Measurements from ENCODE around the gene PYGB.
"Not testable (repeated sequence)": the region's sequence is repeated elsewhere in the genome, so short reads cannot be mapped to it uniquely, and the experiment has no call there.

PYGB gene

GRCh38 chr20:25249198-25249931, 1.5 kb downstream of the PYGB start:
- DNase-seq: peak in 1 of 4 experiments; percentile 13

- DNase-seq: no peak
Measured at GRCh38 chr20:25250508-25250907, 2.6 kb downstream of the PYGB start.

DNA sequence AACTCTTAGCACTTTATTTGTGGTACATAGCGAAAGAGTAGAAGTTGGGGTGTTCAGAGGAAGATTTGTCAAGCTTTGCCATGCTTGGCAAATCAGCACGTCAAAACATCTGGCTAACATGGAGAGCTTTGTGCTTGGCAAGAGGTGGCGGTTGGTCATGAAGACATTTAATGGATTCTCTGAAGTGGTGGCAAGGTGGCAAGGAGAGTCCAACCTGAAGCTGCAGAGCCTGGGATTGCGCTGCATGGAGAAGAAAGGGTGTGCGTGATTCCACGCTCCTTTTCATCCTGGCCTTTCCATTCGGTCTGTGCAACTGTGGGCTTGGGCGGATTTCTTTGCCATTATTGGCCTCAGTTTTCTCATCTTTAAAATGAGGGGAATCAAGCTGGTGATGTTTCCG, 3.1 kb downstream of the PYGB start:
- no peak for DNase-seq

DNA sequence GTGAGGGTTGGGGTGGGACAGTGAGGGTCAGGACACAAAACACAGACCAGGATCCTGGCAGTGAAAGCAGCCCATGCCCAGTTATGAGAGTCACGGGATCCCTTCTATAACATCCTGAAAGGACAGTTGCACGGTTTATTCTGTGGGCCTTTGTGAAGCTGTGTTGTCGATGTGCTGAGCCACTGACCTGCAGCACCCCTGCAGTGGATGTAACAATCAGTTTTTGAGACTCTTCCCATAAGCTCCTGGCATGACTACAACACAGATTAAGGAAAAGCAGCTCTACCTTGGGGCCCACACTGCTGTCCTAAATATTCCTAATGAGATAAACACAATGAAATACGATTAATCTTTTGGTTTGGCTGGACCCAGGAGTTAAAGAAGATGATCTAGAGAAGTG, 3.7 kb downstream of the PYGB start:
- no peak for DNase-seq

DNA sequence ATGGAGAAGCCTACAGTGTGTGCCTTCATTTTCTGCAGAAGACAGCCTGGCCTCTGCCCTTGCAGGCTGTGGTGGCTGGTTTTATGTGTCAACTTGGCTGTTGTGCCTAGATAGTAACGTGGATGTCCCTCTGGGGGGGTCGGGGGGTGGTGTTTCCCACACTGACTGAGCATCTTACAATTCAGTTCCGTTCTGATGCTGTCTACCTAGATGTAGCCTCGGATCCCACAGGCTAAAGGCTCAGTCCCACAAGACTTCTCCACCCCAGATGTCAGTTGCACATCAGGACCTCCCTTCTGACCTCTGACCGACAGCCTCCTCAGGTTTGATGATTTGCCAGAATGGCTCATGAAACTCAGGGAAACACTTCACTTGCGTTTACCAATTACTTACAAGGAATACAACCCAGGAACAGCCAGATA, 4.4 kb downstream of the PYGB start:
- DNase-seq: no peak

GRCh38 chr20:25252686-25253421, 5.0 kb downstream of the PYGB start:
- no peak for DNase-seq

GRCh38 chr20:25253606-25254275, 5.9 kb downstream of the PYGB start:
- peak; percentile 42 to 74 (median 64) for DNase-seq

DNA sequence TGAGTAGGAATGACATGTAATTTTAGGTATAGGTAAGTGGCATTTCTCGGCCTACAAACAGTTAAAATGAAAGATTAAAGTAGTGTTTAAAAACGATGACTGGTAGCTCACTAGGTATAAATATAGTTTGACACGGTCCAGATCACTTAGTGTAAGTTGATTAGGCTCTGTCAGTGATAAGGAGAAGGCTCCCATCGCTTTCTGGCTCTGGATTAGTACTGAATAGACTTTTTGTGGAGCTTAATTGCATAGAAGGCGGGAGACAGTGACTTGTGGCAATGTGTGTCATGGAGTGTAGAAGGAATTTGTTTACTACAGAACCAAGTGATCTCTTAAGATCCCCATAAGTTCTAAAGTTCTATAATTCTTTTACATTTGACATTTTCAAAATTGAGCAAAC, 6.7 kb downstream of the PYGB start:
- no peak for DNase-seq

- DNase-seq: peak in 3 of 4 experiments; percentile 26 to 28 (median 26)
Measured at GRCh38 chr20:25254986-25255680, 7.2 kb downstream of the PYGB start.

GRCh38 chr20:25256226-25256859, 8.5 kb downstream of the PYGB start:
- no peak for DNase-seq

- no peak for DNase-seq
Measured at GRCh38 chr20:25257130-25257529, 9.2 kb downstream of the PYGB start.

- DNase-seq: no peak
Measured at GRCh38 chr20:25257756-25258475, 10.0 kb downstream of the PYGB start.

GRCh38 chr20:25258476-25258805, 10.6 kb downstream of the PYGB start:
- no peak for DNase-seq

- DNase-seq: no peak
Measured at GRCh38 chr20:25258828-25259227, 10.9 kb downstream of the PYGB start.

DNA sequence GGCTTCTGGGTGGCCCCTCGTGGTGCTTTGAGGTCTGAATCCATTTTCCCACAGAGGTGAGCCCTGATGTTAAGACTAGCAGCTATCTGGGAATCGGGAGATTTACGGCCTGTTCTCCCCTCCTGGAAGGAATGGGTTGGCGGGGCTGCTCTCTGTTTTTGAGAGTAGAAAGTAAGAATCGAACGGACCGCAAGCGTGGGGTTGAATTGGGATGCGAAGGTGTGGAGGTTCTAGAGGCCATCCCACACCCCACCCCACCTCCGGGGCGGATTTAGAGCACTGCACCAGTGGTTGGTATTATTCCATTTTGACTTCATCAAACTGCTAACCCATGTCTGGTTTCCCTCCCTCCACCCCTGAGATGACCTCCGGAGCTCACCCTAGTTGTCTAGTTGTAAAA, 11.5 kb downstream of the PYGB start:
- DNase-seq: no peak

DNA sequence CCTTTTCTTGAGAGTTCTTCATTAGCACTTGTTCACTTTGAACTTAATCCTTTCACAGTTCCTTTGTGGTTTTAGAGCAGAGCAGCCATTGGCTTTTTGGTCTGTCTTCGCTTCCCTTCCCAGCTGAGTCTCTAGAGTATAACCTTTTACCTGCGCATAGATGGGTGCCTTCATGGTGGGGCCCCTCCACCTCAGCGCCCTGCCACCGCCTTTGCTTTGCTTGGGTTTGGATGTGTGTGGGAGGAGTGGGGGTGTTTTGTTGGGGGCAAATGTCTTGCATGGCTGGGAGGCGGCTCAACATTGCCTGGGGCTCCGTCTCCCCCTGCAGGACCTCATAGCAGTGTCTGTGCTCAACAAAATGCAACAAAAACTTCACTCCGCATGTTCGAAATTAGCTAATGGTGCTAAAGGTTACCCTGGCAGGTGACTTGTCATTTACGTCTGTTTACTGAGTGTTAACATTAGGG, 11.9 kb downstream of the PYGB start:
- no peak for DNase-seq

DNA sequence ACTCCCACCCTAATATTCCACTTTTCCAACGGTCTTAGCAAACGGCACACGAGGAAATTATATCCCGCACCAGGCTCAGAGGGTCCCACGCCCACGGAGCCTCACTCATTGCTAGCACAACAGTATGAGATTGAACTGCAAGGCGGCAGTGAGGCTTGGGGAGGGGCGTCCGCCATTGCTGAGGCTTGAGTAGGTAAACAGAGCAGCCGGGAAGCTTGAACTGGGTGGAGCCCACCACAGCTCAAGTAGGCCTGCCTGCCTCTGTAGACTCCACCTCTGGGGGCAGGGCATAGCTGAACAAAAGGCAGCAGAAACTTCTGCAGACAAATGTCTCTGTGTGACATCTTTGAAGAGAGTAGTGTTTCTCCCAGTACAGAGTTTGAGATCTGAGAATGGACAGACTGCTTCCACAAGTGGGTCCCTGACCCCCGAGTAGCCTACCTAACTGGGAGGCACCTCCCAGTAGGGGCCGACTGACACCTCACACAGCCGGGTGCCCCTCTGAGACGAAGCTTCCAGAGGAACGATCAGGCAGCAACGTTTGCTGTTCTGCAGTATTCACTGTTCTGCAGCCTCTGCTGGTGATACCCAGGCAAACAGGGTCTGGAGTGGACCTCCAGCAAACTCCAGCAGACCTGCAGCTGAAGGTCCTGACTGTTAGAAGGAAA, 13.0 kb downstream of the PYGB start:
- DNase-seq: not testable (repeated sequence)

DNA sequence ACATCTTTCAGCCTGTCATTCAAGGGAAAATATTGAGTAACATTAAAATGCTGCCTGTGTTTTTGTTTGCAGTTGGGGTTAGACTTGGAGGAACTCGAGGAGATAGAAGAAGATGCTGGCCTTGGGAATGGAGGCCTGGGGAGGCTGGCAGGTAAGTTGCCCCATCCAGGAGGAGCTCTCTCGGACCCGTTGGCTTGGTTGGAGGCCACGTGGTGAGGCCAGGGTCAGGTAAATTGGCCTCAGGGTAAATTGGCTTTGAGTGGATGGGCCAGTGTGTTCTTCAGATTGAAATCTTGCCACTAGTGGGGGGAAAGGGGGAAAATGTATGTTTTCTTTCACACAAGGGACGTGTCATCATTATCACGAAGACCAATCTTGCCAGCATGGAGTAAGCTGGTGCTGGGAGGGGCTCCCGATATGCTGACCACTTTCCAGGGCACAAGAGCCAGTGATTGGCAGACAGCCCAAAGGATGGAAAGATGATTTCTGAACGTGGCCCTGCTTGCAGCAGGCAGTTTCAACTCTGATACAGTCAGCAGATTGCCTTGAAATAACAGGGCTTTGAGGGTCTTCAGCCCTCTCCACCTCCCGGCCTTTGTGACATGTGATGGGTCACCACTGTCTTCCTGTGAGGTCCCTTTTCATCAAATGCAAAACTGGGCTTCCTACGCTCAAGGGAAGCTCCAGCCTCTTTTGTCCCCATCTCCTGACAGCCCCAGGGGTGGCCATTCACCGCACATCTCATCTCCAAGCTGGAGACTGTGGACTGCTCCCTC, 21.4 kb downstream of the PYGB start:
- DNase-seq: no peak

DNA sequence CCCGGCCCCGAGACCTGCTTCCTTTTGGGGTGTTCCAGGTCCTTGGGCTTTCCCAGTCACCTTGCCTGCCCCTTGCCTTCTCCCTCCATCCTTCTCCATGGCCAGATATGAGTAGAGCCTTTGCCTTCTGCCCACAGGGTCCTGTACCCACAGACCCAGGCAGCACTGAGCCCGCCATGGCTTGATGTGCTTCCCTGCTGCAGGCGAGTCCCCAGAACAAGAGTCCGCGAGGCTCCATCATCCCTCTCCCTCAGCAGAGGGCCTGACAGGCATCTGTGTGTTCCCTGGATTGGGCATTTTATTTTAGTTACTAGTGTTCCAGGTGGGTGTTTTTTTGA, 21.9 kb downstream of the PYGB start:
- DNase-seq: no peak

DNA sequence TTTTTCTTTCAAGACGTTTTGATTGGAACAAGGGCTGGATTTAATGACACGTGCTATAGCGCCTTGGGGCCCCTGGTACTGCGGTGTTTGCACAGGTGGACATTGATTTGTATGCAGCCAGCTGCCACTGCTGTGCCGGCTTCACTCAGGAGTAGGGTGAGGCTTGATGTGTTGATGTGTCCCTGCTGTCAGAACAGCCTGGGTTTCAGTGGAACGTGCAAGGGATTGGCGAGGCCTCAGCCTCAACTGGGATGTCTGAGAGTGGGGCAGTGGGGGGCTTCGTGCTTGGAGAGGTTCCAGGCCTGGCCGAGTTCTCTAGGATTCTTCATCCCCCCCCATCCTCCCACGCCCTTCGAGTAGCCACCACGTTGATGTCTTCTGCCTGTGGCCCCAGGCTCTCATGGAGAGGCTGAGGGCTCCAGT, 23.0 kb downstream of the PYGB start:
- DNase-seq: no peak

All from suppressor macrophage (primary cell).